Epithelial cell of prostate (primary cell): ENCODE measurements around the gene PCGF1.

ENCODE experiments used
- DNase-seq: peaks from one replicate; pipeline ENCODE4 v3.0.0-alpha.2; 2011; ENCODE audit warnings: low read depth, low spot score
- H3K27ac ChIP-seq: fragments of 450-650 bp; 2 replicates; pipeline ENCODE4 v1.5.1; 2017; ENCODE audit warnings: mild to moderate bottlenecking

PCGF1 gene

DNA sequence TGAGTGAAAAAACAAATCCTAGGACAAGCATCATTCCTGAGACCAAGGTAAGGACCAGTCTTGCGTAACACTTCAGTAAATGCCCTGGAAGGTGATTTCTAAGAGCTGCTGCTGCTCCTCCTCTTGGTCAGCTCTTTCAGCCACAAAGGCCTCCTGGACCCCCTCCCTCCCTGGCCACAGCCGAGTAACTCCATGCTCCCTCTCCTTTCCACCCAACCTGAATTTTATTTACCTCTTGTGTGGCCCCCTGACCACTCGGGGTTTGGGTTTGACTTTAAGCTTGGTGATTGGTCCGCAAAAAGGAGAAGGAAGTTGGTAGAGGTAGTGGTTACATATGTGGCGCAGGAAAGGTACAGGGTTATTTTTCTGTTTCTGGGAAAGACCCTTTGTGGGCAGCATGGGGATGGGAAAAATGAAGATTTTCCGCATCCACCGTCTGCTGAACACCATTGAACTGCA, 31.4 kb upstream of the PCGF1 start:
- no peak overlapping the region for H3K27ac ChIP-seq
- DNase-seq: no peak

- H3K27ac ChIP-seq: no peak overlapping the region
- no peak for DNase-seq
Measured at GRCh38 chr2:74537140-74537539, 29.6 kb upstream of the PCGF1 start.

DNA sequence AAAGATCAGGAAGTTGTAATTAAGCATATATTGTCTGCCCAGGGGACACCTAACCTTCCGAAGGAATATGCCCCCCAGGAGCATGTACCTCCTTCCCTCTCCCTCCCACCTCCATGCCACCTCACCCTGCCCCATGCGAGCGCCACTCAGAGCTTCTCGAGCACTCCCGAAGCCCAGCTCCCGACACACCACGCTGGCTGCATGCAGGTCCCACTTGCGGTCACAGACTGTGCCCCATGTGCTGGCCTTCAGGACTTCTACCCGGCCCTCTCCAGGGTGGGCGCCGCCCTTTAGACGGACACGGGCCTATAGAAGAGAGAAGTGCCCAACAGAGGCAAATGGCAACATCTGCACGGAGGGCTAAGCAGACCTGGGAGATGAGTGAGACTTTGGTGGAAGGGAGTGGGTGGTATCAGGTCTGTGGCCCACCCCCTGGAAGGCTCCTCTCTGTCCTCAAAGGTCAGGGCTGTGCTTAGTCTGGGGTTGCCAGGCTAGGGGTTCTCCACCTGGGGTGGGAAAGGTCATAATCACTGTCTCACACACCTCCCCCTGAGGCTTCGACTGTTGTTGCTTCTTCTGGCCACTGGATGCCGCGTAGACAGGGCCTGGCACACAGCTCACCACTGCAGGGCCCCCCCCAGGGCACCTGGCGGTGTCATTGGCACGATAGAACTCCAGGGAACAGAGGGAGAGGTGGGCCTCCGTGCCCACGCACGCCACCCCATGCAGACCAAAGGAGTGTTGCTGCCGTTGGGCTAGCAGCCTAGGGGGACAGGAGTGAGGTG, 28.9 kb upstream of the PCGF1 start:
- no peak overlapping the region for H3K27ac ChIP-seq

DNA sequence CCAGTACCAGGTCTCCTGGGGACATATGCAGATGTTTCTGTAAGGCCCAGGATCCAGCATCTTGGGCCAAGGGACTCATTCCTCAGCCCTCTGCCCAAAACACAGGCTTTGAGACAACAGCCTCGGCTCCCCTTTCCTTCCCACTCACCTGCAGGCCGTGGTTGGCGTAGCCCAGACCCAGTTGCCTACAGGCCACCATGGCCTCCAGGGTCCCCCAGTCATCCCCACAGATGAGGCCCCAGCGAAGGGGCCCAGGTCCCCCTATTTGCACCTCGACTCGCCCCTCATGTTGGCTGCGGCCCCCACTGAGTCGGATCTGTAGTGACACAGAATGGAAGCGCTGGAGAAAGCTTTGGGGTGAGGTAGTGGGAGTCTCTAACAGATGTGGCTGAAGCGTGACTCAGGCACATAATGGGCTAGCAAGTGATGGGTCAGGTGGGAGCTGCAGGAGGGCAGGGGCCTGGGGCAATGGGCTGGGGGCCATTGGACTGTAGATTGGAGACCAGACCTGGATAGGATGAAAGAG, 28.0 kb upstream of the PCGF1 start:
- no peak for DNase-seq
- no peak overlapping the region for H3K27ac ChIP-seq

More for the DNA sequence above, 28.9 kb upstream of the PCGF1 start:
- DNase-seq: no peak

DNA sequence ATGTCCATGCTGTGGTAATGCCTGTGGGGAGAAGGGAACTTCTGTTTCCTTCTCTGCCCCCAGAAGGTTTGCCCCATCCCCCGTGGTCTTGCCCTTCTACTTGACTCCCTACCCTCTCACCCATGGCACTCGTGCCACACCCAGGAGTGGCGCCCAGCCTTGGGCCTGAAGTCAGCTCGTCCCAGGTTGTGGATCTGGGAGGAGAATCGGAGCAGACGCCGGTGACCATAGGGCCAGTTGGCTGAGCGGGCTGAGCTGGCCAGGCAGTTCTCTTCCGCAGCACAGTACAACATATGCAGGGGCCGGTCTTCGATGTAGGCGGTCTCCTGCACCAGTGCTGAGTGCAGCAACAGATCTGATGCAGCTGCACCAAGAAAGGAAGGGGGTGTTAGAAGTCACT, 26.9 kb upstream of the PCGF1 start:
- DNase-seq: no peak
- no peak overlapping the region for H3K27ac ChIP-seq

DNA sequence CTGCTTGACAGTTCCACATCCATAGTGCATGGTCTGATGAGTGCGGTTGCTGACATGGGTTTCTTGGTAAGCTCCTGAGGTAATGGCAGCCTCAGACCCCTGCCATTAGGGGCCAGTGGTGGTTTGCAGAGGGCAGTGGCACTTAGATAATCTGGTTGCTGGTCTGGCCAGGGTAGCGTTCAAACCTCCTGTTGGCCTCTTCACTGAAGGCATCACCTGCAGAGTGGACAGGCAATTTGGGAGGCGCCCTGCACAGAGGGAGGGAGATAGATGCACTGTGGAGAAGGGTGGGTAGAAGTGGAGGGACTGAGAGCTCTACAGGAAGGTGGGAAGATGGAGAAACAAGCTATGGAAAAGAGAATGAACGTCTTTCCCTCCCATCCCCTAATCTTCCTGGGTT, 26.0 kb upstream of the PCGF1 start:
- no peak overlapping the region for H3K27ac ChIP-seq
- no peak for DNase-seq

- DNase-seq: no peak
- no peak overlapping the region for H3K27ac ChIP-seq
Measured at GRCh38 chr2:74532222-74532621, 24.7 kb upstream of the PCGF1 start.

DNA sequence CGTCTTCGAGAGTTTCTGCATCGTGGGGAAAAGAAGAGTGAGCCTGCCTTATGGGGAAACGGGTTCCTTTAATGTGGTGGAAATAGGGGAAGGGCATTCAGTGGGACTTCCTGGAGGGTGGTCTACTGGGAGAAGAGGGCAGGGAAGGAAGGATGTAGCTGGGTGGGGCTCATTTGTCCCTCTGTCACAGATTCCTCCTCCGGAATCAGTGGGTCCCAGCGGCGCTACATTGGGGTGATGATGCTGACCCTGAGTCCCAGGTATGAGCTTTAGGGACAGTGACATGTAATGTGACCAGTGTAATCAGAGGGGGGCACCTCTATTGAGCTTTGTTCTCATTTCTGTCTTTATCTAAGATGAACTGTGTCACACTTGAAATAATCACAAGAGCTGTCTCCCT, 24.2 kb upstream of the PCGF1 start:
- no peak for DNase-seq
- no peak overlapping the region for H3K27ac ChIP-seq

DNA sequence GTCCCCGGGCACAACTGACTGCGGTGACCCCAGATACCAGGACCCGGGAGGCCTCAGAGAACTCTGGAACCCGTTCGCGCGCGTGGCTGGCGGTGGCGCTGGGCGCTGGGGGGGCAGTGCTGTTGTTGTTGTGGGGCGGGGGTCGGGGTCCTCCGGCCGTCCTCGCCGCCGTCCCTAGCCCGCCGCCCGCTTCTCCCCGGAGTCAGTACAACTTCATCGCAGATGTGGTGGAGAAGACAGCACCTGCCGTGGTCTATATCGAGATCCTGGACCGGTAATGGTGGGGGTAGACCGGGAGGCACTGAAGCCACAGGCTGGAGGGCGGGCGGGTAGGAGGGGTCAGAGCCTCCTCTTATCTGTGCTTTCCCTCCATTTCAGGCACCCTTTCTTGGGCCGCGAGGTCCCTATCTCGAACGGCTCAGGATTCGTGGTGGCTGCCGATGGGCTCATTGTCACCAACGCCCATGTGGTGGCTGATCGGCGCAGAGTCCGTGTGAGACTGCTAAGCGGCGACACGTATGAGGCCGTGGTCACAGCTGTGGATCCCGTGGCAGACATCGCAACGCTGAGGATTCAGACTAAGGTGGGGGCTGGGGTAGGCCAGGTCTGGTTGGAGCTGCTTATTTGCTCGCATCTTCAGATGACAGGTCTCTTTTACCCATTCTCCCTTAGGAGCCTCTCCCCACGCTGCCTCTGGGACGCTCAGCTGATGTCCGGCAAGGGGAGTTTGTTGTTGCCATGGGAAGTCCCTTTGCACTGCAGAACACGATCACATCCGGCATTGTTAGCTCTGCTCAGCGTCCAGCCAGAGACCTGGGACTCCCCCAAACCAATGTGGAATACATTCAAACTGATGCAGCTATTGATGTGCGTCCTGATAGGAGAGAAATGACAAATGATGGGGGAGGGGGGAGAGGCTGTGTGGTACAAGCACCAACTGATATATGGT, 23.0 kb upstream of the PCGF1 start:
- H3K27ac ChIP-seq: peak overlapping the region; percentile 81
- DNase-seq: no peak

DNA sequence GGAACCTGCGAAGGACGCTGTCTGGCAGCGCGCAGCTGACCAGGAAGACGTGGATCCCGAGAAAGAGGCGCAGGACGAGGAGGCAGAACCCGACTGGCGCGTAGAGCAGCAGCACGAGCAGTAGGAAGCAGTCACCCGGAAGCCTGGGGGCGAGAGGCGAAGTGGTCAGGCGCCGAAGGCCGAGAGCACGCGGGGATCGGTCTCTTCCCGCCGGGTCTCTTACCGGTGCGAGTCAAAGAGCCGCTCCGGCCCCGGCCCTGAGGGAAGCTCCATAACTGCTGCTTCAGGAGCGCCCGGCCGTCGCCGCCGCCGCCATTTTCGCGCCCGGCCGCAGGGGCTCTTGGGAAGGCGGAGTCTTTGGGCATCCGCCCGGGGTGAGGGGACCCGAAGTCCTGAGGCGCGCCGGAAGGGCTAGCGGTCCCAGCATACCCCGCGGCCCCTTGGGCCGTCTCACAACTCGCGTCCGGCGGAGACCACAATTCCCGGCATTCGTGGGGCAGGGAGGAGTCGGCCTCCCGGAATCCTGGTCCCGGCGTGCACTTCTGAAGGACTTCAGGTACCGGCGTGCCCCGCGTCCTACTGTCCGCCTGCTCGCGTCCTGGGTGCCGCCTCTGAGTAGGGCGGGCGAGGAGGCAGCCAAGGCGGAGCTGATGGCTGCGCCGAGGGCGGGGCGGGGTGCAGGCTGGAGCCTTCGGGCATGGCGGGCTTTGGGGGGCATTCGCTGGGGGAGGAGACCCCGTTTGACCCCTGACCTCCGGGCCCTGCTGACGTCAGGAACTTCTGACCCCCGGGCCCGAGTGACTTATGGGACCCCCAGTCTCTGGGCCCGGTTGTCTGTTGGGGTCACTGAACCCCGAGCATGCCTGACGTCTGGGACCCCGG, 22.1 kb upstream of the PCGF1 start, which contains the start of the genes AUP1 and HTRA2:
Gene AUP1 (minus strand): TSS at position 350 of the 882 bp plus-strand sequence. CDS start 77 bp downstream, at position 273.
Gene HTRA2 (plus strand): TSS at position 577 of the 882 bp plus-strand sequence. CDS start 74 bp downstream, at position 651.
- H3K27ac ChIP-seq: peak within 1 kb of the TSS; percentile 81
- DNase-seq: peak; percentile 96

DNA sequence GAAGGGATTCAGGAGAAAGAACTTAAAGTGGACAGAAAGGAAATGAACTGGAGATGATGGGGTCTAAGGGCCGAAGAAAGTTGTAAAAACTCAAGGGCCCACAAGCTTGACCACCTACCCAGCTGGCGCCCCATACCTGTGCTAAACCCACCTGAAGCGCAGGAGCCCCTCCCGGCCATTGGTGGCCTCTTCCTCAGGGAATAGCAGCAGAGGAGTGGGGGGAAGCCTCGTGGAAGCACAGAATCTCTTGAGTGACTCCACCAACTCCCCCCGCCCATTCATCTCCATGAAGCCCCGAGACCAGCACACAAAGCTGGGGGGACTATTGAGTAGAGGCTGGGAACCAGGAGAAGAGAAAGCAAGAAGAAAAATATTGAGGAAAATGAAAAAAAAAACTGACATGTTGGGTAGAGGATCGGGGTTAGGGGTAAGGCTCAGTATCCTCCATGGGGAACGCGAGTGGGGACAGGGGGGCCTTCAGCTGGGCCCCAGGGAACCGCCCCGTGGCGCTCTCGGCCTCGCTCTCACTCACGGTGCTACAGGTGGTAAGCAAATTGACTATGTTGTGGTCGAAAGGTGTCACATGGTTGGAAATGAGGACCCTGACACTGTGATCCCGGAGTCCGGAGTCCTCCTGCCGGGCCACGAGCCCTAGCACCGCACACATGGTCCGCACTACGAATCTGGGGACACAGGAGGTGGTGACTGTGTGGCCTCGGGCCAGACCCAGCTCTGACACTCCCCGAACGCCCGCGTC, 21.3 kb upstream of the PCGF1 start:
- DNase-seq: no peak
- H3K27ac ChIP-seq: peak overlapping the region; percentile 81

DNA sequence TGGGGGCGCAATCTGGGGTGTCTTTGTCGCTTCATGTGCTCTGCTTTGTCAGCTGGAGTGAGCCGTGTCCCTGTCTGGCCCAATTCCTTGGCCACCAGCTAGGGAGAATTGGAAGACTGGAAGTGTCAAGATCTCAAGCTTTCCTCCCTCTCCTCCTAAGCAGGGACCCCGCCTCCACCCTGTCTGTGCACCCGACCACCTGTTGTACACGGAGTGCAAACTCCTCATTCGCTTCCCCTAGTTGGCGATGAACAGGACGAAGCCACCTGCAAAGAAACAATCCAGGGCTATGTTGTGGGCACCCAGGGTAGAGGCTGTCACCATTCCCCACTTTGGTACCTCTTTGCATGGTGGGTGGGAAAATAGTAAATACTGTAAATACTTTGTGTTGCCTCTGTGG, 20.2 kb upstream of the PCGF1 start:
- H3K27ac ChIP-seq: no peak overlapping the region

GRCh38 chr2:74526649-74527230, 19.2 kb upstream of the PCGF1 start:
- no peak for DNase-seq

More for the DNA sequence above, 20.2 kb upstream of the PCGF1 start:
- DNase-seq: no peak

DNA sequence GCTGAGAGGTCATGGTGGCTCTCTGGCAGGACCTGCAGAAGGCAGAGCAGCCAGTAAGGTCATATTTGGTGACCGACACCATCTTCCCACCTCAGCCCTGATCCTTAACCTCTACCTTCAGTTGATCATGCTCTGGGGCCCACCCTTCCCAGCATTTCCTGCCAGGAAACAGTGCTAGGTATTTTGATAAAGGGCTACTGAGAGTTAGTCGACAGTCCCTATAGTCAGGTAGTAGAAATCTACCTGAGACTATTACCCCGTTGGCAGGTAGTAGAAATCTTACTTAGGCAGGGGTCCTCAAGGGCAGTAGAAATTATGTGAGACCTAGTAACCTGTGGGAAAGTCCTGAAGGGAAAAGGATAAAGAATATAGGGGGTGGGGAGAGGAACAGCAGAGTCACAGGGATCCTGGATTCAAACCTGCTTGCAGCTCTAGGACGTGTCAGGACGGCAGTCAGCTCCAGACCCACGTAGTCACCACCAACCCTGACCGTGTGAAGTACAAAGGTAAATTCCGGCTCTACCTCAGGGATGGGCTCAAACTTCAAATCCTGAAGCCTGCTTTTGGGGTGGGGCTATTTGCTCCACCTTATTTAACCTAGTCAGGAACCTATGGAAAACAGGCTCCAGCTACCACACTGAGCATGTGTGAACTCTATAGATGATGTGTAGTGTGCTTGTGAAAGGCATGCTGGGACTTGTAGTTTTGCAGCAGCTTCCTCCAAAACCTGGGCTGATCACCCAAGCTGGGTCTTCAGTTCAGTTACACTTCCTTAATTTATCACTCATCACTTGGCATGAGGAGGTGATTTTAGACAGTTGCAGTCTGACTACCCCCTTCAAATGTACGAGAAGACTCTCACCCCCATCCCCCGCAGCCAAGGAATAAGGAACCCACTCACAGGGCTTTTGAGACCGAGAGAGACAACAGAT, 18.5 kb upstream of the PCGF1 start, which contains the start of gene DQX1:
Gene DQX1 (minus strand): TSS at position 515 of the 932 bp plus-strand sequence. CDS start 502 bp downstream, at position 13.
- DNase-seq: peak; percentile 91
- H3K27ac ChIP-seq: peak within 1 kb of the TSS; percentile 64

More at GRCh38 chr2:74526649-74527230, 19.2 kb upstream of the PCGF1 start:
- H3K27ac ChIP-seq: peak overlapping the region; percentile 64

DNA sequence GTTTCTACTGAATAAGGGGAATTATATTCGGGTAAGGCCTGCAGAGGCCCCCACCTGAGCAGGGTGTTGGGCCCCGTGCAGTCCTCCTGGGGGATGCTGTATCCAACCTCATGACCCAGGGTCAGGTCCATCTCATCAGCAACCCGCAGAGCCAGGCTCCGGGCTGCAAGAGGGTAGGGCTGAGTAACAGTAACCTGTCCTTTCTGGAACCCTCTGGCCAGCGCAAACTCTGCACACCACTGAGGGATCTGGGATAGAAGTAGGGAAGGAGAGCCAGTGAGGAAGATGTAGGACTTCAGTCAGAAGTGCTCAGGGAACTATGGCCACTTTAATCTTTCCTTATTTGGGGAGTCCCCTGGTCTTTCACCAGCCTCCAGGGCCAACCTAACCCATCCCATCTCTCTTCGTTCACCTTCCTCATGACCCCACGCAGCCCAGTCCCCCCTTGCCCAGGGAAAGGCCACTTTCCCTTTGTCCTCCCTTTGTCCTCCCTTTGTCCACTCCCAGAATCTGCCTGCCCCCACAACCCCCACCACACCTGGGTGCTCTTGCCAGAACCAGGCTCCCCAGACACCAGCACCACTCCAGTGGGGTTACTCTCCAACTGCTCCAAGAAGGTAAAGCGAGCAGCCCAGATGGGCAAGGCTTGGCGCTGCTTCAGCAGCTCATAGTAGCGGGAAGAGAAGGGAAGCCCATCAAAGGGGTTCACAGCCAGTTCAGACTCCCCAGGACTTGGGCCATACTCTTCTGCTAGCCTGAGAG, 17.6 kb upstream of the PCGF1 start:
- H3K27ac ChIP-seq: peak overlapping the region; percentile 64
- no peak for DNase-seq

- H3K27ac ChIP-seq: no peak overlapping the region
- no peak for DNase-seq
Measured at GRCh38 chr2:74524005-74524404, 16.5 kb upstream of the PCGF1 start.

DNA sequence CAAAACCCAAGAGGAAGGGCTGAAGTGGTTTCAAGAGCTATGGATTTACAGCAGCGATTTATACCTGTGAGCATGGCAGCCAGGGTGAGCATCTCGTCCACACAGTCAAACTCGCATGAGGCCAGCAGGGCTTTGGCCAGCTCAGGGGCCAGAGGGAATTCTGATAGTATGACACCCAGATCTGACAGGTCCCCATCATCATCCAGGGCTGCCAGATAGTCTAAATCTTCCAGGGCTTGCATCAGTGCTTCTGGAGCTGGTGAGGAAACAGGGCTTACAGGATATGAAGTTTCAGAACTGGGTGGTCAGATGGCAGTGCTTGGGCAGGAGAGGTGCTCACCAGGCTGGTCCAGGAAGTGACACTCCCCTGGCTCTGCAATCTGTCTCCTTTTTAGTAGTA, 15.0 kb upstream of the PCGF1 start:
- no peak for DNase-seq
- H3K27ac ChIP-seq: no peak overlapping the region
